Stimulated activated CD4-positive, alpha-beta T cell treated with anti-CD3 and anti-CD28 coated beads, Interleukin-12 subunit alpha, Interleukin-12 subunit beta, amount 100 ng/mL, for 24 hours (primary cell): ENCODE results near the gene ZNRF1.
"Not testable (repeated sequence)": the region's sequence is repeated elsewhere in the genome, so short reads cannot be mapped to it uniquely, and the experiment has no call there.

Experiments
- DNase-seq, 2 experiments: peaks; one replicate each; pipeline ENCODE4 v3.0.0-alpha.2; 2020; ENCODE audit warnings: low read depth in 2 of 2

ZNRF1 gene

DNA sequence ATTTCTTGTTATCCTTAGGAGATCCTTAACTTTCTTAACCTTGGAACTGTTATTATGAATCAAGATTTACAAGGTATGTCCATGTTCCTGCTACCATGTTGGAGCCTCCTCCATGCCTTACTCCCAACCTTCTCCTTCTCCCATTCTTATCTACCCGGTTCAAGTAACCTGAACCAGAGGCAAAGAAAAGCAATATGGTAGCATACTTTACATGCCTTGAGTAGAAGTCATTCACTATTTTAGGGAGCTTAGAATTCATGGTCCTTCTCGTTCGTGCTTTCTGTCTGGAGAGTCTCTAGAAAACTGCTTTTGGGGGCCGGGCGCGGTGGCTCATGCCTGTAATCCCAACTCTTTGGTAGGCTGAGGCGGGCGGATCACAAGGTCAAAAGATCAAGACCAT is 80.1 kb downstream of the ZNRF1 start:
- no peak for DNase-seq

DNA sequence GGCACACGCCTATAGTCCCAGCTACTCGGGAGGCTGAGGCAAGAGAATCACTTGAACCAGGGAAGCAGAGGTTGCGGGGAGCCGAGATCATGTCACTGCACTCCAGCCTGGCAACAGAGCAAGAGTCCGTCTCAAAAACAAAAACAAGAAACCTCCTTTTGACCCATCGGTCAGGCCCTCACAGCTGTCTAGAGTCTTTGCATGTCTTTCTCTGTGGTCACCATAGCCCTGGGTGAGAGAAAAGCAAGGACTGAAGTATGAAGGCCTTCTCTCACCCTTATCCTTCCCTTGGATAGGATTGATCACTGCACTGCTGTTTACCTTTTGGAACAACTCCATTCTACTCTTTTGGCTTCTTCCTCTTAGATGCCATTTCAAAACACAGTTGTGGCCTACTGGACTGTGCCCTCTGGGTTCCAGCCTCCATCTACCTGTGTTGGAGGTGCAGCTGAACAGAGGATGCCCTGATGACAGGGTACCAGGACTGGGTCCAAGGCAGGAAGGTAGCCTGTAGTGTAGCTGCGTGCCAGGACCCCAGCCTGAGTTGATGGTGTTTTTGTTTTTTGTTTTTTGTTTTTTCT is 80.6 kb downstream of the ZNRF1 start:
- no peak for DNase-seq

DNA sequence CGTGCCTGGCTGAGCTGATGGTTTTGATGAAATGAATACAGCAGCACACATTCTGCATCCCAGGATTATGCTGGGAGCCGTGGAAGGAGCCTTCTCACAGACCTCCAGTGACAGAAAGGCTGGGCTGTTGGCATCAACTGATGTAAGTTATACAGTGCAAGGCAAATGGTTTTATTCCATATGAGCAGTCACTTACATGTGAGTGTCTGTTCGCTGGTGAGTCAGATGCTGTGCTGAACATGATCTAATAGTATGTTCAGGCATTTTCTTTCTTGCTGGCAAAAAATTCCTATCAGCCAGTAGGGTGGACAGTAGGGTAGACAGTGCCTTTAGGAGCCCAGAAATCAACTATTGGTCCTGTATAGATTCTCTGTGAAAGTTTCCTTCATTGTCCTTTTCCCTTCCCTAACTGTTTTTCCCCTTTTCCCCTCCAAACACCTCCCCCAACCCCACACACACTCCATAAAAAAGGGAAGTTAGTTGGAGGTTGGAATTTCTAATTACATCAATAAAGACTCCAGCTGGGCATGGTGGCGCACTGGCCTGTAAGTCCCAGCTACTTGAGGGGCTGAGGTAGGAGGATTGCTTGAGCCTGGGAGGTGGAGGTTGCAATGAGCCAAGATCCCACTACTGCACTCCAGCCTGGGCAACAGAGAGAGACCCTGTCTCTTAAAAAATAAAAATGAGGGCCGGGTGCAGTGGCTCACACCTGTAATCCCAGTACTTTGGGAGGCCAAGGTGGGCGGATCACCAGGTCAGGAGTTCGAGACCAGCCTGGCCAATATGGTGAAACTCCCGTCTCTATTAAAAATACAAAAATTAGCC is 81.6 kb downstream of the ZNRF1 start:
- DNase-seq, result no peak

- no peak for DNase-seq
Measured at GRCh38 chr16:75081179-75081859, 82.5 kb downstream of the ZNRF1 start.

DNA sequence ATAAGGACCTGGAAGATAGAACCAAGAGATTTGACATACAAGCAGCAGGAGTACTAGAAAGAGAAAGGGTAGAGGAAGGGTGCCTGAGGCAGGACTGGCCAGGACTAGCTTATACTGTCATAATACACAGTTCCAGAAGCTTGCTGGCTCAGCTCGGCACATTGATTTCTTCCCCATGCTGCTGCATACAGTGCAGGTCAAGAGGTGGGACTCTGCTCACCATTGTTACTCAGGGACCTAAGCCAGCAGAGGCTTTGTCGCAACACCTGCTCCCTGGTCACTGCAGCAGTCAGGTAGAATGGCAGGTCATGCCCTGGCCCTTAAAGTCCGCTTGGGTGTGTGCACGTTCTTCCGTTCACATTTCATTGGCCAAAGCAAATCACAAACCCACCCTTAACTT is 85.0 kb downstream of the ZNRF1 start:
- DNase-seq, result no peak

DNA sequence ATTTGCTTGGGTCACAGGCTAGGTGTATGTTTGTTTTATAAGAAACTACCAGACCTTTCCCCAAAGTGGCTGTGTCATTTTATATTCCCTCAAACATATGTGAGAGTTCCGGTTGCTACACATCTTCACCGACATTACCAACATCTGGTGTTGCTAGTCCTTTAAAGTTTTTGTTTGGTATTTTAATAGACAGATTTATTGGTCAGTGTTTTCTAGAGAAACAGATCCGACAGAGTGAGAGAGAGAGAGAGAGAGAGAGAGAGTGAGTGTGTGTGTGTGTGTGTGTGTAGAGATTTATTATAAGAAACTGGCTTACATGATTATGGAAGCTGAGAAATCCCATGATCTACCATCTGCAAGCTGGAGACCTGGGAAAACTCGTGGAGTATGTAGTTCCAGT is 86.7 kb downstream of the ZNRF1 start:
- DNase-seq, result no peak

GRCh38 chr16:75086281-75086680 is 87.5 kb downstream of the ZNRF1 start:
- DNase-seq, result no peak

DNA sequence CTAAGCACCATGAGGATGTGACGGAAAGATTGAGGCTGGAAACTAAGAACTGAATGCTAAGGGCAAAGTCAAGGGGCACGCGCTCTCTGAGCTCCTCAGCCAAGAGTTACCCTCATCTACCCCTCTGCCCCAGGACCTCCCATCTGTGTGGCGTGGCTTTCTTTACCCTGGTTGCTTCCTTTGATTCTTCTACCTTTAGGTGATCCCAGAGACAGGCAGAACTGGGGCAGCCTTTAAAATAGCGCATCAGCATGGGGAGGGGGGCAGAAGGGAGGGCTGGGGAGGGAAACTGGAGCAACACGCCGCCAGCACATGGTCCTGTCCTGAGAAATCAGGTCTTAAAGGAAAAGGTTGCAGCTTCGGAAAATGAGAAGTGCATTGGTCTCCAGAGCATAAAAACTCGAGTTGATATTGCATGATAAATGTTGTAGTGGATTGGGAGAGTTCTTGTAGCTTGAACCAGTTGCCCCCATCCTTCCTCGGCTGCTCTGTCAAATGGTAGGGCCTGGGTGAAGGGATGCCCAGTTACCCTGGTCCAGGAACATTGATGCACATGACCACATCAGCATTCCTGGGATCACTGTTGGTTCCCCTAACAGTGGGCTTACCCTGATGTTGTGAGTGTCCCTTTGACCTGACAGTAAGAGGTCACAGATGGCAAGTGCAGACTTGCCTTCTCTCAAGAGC is 88.0 kb downstream of the ZNRF1 start:
- no peak for DNase-seq

GRCh38 chr16:75087375-75087979 is 88.7 kb downstream of the ZNRF1 start:
- no peak for DNase-seq

DNA sequence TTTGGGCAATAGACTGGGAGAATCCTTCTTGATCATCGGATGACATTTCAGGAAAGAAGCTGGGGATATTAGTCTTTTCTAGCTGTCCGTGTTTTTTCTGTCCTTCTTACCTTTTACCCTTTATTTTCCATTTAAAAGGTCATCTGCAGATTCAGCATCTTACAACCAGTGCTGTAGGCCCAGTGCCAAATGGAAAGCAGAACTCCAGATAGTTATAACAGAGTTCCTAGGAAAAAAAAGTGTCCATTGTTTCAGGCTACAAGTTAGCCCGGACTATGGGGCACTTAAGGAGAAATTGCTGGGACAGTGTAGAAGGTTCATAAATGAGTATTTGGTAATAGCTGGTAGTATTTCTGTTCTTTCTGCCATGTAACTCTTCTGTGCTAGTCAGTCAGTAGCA is 89.4 kb downstream of the ZNRF1 start:
- no peak for DNase-seq

DNA sequence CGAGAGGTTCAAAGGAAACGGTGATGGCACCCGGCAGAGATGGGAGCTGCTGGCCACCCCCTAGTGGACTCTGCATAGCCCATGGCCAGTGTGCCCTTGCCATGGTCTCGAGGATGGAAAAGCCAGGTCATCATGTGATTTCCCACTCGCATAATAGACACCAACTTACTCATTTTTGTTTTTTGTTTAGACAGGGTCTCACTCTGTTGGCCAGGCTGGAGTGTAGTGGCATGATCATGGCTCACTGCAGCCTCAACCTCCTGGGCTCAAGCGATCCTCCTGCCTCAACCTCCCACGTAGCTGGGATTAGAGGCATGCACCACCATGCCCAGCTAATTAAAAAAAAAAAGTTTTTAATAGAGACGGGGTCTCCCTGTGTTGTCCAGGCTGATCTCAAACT is 90.1 kb downstream of the ZNRF1 start:
- no peak for DNase-seq

DNA sequence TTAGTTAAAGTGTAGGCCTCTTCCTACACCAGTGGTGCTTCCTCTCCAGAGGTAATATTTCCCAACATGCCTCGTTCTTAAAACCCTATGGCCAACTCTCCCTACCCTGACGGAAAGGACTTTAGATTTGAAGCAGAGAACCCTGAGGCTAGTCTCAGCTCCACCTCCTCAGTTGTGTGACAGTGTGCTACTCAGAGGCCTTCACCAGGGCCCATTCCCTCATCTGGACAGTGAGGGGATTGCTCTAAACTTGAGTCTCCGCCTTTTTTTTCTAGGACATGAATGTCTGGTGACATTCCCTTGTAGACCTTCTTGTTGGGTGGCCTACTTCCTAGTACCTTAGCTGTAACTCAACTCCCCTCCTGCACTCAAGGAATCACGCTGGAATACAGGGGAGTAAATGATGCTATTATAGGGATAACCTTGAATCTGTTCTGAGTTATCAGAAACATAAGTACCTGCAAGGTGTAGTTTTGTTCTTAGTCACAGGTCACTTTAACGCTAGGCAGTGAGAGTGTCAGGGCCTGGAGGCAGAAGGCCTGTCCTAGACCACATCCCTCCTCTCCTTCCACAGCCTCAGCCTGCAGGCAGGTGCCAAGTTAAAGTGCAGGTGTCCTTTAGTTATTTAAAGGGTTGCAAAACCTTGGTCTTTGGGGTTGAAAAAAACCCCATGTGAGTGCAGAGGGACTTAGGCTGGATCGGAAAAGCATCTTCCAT is 90.8 kb downstream of the ZNRF1 start:
- no peak for DNase-seq

GRCh38 chr16:75090899-75091298 is 92.1 kb downstream of the ZNRF1 start:
- not testable (repeated sequence) for DNase-seq

- DNase-seq, result not testable (repeated sequence)
Measured at GRCh38 chr16:75091619-75092018, 92.8 kb downstream of the ZNRF1 start.

- DNase-seq, result no peak
Measured at GRCh38 chr16:75092777-75093176, 94.0 kb downstream of the ZNRF1 start.

- no peak for DNase-seq
Measured at GRCh38 chr16:75093598-75094540, 95.0 kb downstream of the ZNRF1 start.

GRCh38 chr16:75095204-75095621 is 96.4 kb downstream of the ZNRF1 start:
- DNase-seq, result no peak

DNA sequence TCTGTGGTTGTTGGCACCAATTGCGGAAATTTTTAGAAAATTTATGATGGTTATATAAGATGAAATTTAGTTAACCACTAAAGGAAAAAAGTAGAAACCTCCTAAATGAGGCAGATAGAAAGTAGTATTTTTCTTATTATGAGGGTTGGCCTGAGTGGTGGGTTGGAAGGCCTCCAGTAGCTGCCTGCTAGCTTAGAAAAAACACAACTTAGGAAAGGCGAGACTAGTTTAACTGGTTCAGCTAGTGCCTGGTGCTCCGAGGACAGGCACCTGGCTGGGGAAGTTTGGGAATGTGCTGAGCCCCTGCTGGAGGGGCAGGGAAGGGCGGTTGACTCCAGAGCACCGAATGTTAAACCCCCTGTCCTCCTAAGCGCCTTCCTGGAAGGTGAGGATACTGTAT is 97.8 kb downstream of the ZNRF1 start:
- no peak for DNase-seq

DNA sequence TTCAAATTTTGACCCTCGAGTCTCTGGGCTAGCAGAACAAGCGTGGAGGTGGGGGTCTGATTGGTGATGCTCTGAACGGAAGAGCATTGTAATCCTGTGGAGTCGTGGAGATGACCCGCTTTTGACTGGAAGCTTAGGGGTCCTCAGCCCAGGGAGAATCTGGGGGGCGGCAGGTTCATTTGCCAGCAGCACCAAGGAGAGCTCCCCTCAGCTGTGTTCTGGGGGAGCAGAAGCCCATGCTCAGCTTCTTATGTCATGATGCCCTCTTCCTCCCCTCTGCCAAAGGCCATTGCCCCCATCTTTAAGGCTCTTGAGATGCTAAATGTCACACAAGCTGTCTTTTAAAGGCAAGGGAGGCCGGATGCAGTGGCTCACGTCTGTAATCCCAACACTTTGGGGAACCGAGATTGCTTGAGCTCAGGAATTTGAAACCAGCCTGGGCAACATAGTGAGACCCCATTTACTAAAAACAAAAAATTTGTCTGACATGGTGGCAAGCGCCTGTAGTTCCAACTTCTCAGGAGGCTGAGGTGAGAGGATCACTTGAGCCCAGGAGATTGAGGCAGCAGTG is 98.5 kb downstream of the ZNRF1 start:
- no peak for DNase-seq
